H1 (cell line): ENCODE data around the gene CSTF3. TPM values are rescaled to one million over a fixed set of nuclear protein-coding genes. Genes with fewer than 3 reads are reported as not detected.
A peak's percentile ranks its signal among the peaks of the same experiment; 100 is the strongest.

ENCODE experiments used
- CTCF ChIA-PET: fragments of 300-600 bp; sonication (Branson Sonifier 250); formaldehyde crosslinking; loops from one replicate; lab custom pipeline; 2021; ENCODE audit not compliant: partially characterized antibody; lab: Charles Lee
- POLR2A ChIA-PET: fragments of 300-600 bp; sonication (Branson Sonifier 250); formaldehyde crosslinking; loops from one replicate; lab custom pipeline; 2021; ENCODE audit warnings: inconsistent platforms; ENCODE audit not compliant: partially characterized antibody; lab: Charles Lee
- DNase-seq, 2 experiments: peaks; one replicate each; pipeline versions ENCODE4 v3.0.0 to v3.0.0-alpha.2; 2010 to 2022; ENCODE audit warnings: low spot score in 2 of 2, low read depth in 1 of 2, mixed read lengths in 1 of 2
- FAIRE-seq: peaks from 2 replicates; lab custom pipeline; 2011; peaks lifted over from hg19 to GRCh38; lab: Jason Lieb, UNC
- H2AFZ ChIP-seq: 2 replicates; pipeline ENCODE4 v1.8.1; 2012; ENCODE audit warnings: low read length, inconsistent platforms
- H2AK5ac ChIP-seq: 2 replicates; pipeline ENCODE4 v1.6.1; 2013; ENCODE audit warnings: low read depth, low read length
- H2BK120ac ChIP-seq: replicated peaks from 2 replicates; pipeline ENCODE3; 2013; ENCODE audit warnings: low read depth, low read length, inconsistent platforms
- H2BK12ac ChIP-seq: 2 replicates; pipeline ENCODE4 v1.6.1; 2013; ENCODE audit warnings: low read depth, low read length
- H2BK15ac ChIP-seq: 2 replicates; pipeline ENCODE4 v1.6.1; 2013; ENCODE audit warnings: low read length
- H2BK20ac ChIP-seq: 2 replicates; pipeline ENCODE4 v1.6.1; 2013; ENCODE audit warnings: low read length
- H2BK5ac ChIP-seq: 2 replicates; pipeline ENCODE4 v1.6.1; 2013; ENCODE audit warnings: low read depth, low read length
- H3K14ac ChIP-seq: 2 replicates; pipeline ENCODE4 v1.6.1; 2013; ENCODE audit warnings: inconsistent platforms; ENCODE audit not compliant: insufficient read length
- H3K18ac ChIP-seq: 2 replicates; pipeline ENCODE4 v1.6.1; 2013; ENCODE audit warnings: low read length; ENCODE audit errors: extremely low read depth
- H3K23ac ChIP-seq: 2 replicates; pipeline ENCODE4 v1.6.1; 2013; ENCODE audit warnings: inconsistent platforms; ENCODE audit not compliant: insufficient read length
- H3K23me2 ChIP-seq: 2 replicates; pipeline ENCODE4 v1.6.1; 2013; ENCODE audit warnings: low read depth, low read length
- H3K27ac ChIP-seq: 2 replicates; pipeline ENCODE4 v1.6.1; 2011; ENCODE audit warnings: low read depth, low read length, inconsistent platforms
- H3K27me3 ChIP-seq, 4 experiments: replicated peaks in 1 of 4; 1 replicate in 1 of 4; 2 replicates in 3 of 4; pipeline versions ENCODE4 v1.6.1 to v1.8.1; 2011 to 2013; ENCODE audit warnings: low read length in 3 of 4, mild to moderate bottlenecking in 3 of 4, inconsistent platforms in 2 of 4, mixed read lengths in 2 of 4, moderate library complexity in 1 of 4; ENCODE audit not compliant: control insufficient read depth in 3 of 4, insufficient read depth in 3 of 4; ENCODE audit errors: extremely low read depth in 1 of 4
- H3K36me3 ChIP-seq, 4 experiments: 2 replicates each; pipeline versions ENCODE4 v1.6.1 to v1.8.1; 2011 to 2013; ENCODE audit warnings: mild to moderate bottlenecking in 4 of 4, low read length in 3 of 4, moderate library complexity in 2 of 4, control low read depth in 1 of 4, inconsistent platforms in 1 of 4; ENCODE audit not compliant: insufficient read depth in 4 of 4, control insufficient read depth in 2 of 4
- H3K4ac ChIP-seq: replicated peaks from 2 replicates; pipeline ENCODE3; 2013; ENCODE audit warnings: low read length, low read depth, mixed read lengths, inconsistent platforms; ENCODE audit not compliant: insufficient read length
- H3K4me1 ChIP-seq, 4 experiments: replicated peaks in 1 of 4; 1 replicate in 1 of 4; 2 replicates in 3 of 4; pipeline versions ENCODE4 v1.6.1 to v1.8.1; 2011 to 2013; ENCODE audit warnings: low read length in 3 of 4, inconsistent platforms in 2 of 4, mixed read lengths in 1 of 4; ENCODE audit not compliant: insufficient read depth in 4 of 4, control insufficient read depth in 3 of 4
- H3K4me2 ChIP-seq, 2 experiments: 2 replicates each; pipeline versions ENCODE4 v1.6.1 to v1.8.1; 2011 to 2013; ENCODE audit warnings: low read depth in 2 of 2, low read length in 2 of 2, control low read depth in 1 of 2, inconsistent platforms in 1 of 2, mild to moderate bottlenecking in 1 of 2; ENCODE audit not compliant: insufficient read depth in 1 of 2
- H3K4me3 ChIP-seq, 4 experiments: fragments of 200-600, 300-600 bp in 1 of 4; sonication (generic), shearing (Covaris generic), sonication (Bioruptor Twin) in 1 of 4; 2 replicates each; pipeline versions ENCODE4 v1.5.1 to v1.8.1; 2011 to 2016; ENCODE audit warnings: low read length in 4 of 4, low read depth in 3 of 4, control low read depth in 2 of 4, inconsistent platforms in 2 of 4, mild to moderate bottlenecking in 2 of 4, mixed read lengths in 1 of 4, moderate library complexity in 1 of 4; ENCODE audit not compliant: insufficient read depth in 2 of 4; ENCODE audit errors: extremely low read depth in 1 of 4
- H3K56ac ChIP-seq: replicated peaks from 2 replicates; pipeline ENCODE3; 2013; ENCODE audit warnings: low read depth, mild to moderate bottlenecking, mixed read lengths, low read length, inconsistent platforms; ENCODE audit not compliant: insufficient read length
- H3K79me1 ChIP-seq: 2 replicates; pipeline ENCODE4 v1.6.1; 2013; ENCODE audit warnings: low read depth, low read length, control low read depth
- H3K79me2 ChIP-seq, 2 experiments: 2 replicates each; pipeline versions ENCODE4 v1.6.1 to v1.8.1; 2012 to 2013; ENCODE audit warnings: low read length in 2 of 2, mild to moderate bottlenecking in 2 of 2, inconsistent platforms in 1 of 2; ENCODE audit not compliant: insufficient read depth in 2 of 2, control insufficient read depth in 1 of 2
- H3K9ac ChIP-seq, 4 experiments: replicated peaks in 1 of 4; 1 replicate in 1 of 4; 2 replicates in 3 of 4; pipeline versions ENCODE4 v1.6.1 to v1.8.1; 2011 to 2013; ENCODE audit warnings: low read depth in 3 of 4, low read length in 3 of 4, control low read depth in 2 of 4, mild to moderate bottlenecking in 2 of 4, moderate library complexity in 2 of 4, inconsistent platforms in 1 of 4; ENCODE audit errors: extremely low read depth in 1 of 4
- H3K9me3 ChIP-seq, 2 experiments: 2 replicates each; pipeline versions ENCODE4 v1.6.1 to v1.8.1; 2012 to 2013; ENCODE audit warnings: mild to moderate bottlenecking in 2 of 2, moderate library complexity in 2 of 2, control low read depth in 1 of 2, inconsistent platforms in 1 of 2, low read depth in 1 of 2, low read length in 1 of 2, mixed read lengths in 1 of 2; ENCODE audit not compliant: insufficient read depth in 2 of 2
- H4K20me1 ChIP-seq, 2 experiments: replicated peaks in 1 of 2; 2 replicates each; pipeline versions ENCODE3 to v1.8.1; 2011 to 2013; ENCODE audit warnings: inconsistent platforms in 2 of 2, low read length in 2 of 2, mild to moderate bottlenecking in 1 of 2; ENCODE audit not compliant: insufficient read depth in 2 of 2, control insufficient read depth in 1 of 2
- H4K5ac ChIP-seq: 2 replicates; pipeline ENCODE4 v1.6.1; 2013; ENCODE audit warnings: low read length, low read depth, mixed read lengths, inconsistent platforms; ENCODE audit not compliant: insufficient read length
- H4K8ac ChIP-seq: 2 replicates; pipeline ENCODE4 v1.8.0; 2013; ENCODE audit warnings: mild to moderate bottlenecking, moderate library complexity, low read length, inconsistent platforms; ENCODE audit not compliant: insufficient read depth; ENCODE audit errors: extremely low read depth
- H4K91ac ChIP-seq: replicated peaks from 2 replicates; pipeline ENCODE3; 2013; ENCODE audit warnings: low read length, mixed read lengths, inconsistent platforms; ENCODE audit not compliant: insufficient read length
- CTBP2 ChIP-seq: IDR thresholded peaks from 2 replicates; pipeline ENCODE4 v1.7.0; 2011; ENCODE audit warnings: borderline replicate concordance, mild to moderate bottlenecking, moderate library complexity, mixed read lengths, low read length; ENCODE audit not compliant: insufficient read depth, insufficient read length
- HDAC6 ChIP-seq: IDR thresholded peaks from one replicate; pipeline ENCODE4 v1.7.1; 2012; ENCODE audit warnings: low read depth, mild to moderate bottlenecking, inconsistent platforms, low read length, moderate library complexity
- NANOG ChIP-seq: IDR thresholded peaks from 2 replicates; pipeline ENCODE4 v1.6.1; 2011; ENCODE audit warnings: low read length, low read depth, mild to moderate bottlenecking, inconsistent platforms; ENCODE audit not compliant: insufficient read depth, poor library complexity, severe bottlenecking
- RFX5 ChIP-seq: IDR thresholded peaks from 2 replicates; pipeline ENCODE4 v1.6.1; 2011; ENCODE audit warnings: low read depth, low read length, improper control_type of control experiment, borderline replicate concordance
- WGBS, 2 experiments: shearing (Covaris generic) in 1 of 2; methylation state at CpG; one replicate each; pipeline versions ENCODE4 v1.1.6 to v1.1.7; 2013 to 2015; ENCODE audit warnings: low lambda C conversion rate in 2 of 2, mixed read lengths in 2 of 2, inconsistent platforms in 1 of 2, low coverage in 1 of 2, missing lambda C conversion rate in 1 of 2; ENCODE audit not compliant: insufficient replicate concordance in 2 of 2, insufficient coverage in 1 of 2, insufficient read length in 1 of 2; ENCODE audit errors: extremely low coverage in 1 of 2, missing lambda C conversion rate in 1 of 2; 5-methylcytosine and 5-hydroxymethylcytosine counted together
- polyA plus RNA-seq, 7 experiments: library from polyadenylated mRNA; depleted of rRNA in 3 of 7; stranded (reverse) in 5 of 7; unstranded in 2 of 7; fragments of >200 nt in 5 of 7; fragments of 200-250 nt in 2 of 7; gene quantifications; 1 replicate in 5 of 7; 2 replicates in 1 of 7; 4 replicates in 1 of 7; pipeline versions ENCODE4 v1.2.1 to v1.2.3, GENCODE V29; 2011 to 2013; ENCODE audit warnings: missing spikeins in 2 of 7, mixed read lengths in 2 of 7
- total RNA-seq: library from RNA; stranded (reverse); fragmentation: NEBNext Ultra II Directional; extraction: Animal tissue kit (Norgen Biotek cat#: 25700); gene quantifications from 2 replicates; pipeline ENCODE4 v1.2.1, GENCODE V29; 2021

CSTF3 gene
- total and polyA plus RNA-seq, 2 of the 8 experiments (the other 6 are each of a cell fraction or from before 2014, with no cell fraction given): 22.3 to 54.7 TPM

- CTCF ChIA-PET: no interaction called here
- H3K23me2 ChIP-seq: no peaks in the 10 kb centered on the region
- no peak overlapping the region for H4K8ac ChIP-seq
- peak overlapping the region in 1 of 2 experiments; percentile 45; a peak in 2 of 4 replicates for H3K4me2 ChIP-seq
- H3K79me1 ChIP-seq: no peaks in the 10 kb centered on the region
- H3K23ac ChIP-seq: no peak overlapping the region
- H4K5ac ChIP-seq: peak overlapping the region; percentile 5
- no peak overlapping the region for H2AK5ac ChIP-seq
- H4K20me1 ChIP-seq: no peaks in the 10 kb centered on the region
- FAIRE-seq (no peak), DNase-seq (no peak)
- H2BK15ac ChIP-seq: no peak overlapping the region
- H4K91ac ChIP-seq: no peak overlapping the region
- 0 out of 2 replicates have a peak overlapping the region, but pooled peaks have one; percentile 28 for H2BK5ac ChIP-seq
- H3K4me1 ChIP-seq: peaks cover 0 to 17% (median 3%) of the 10 kb centered on the region in 4 experiments; a peak in 5 of 7 replicates
- no peak overlapping the region for H2AFZ ChIP-seq
- POLR2A ChIA-PET: interaction anchor here (0.6 to 4.4 kb wide), 6 partner anchors 9 to 28 kb away, joined by 3 to 34 read pairs (median 6); partner anchors contain the start of gene CSTF3
- no peak overlapping the region for H2BK120ac ChIP-seq
- WGBS, 2 experiments: 58% methylated on average over 3 of the region's 3 CpGs; no CpG with 5 or more reads in 1 of the 2 experiments
- H3K4me3 ChIP-seq: no peak overlapping the region; a peak in 1 of 8 replicates
- H3K14ac ChIP-seq: no peak overlapping the region
- no peak overlapping the region for H3K18ac ChIP-seq
- no peak overlapping the region for H3K27ac ChIP-seq
- H3K36me3 ChIP-seq: peaks cover 0 to 21% (median 0%) of the 10 kb centered on the region in 4 experiments; a peak in 1 of 8 replicates
- TF ChIP-seq NANOG (no peak), RFX5 (no peak), CTBP2 (no peak), HDAC6 (no peak)
- TF ChIP-seq, all 59 proteins: peak for 0
- H3K9me3 ChIP-seq: no peaks in the 10 kb centered on the region; a peak in 1 of 4 replicates
- H3K4ac ChIP-seq: no peak overlapping the region
- H3K9ac ChIP-seq: no peak overlapping the region
- H3K79me2 ChIP-seq: no peaks in the 10 kb centered on the region
- no peak overlapping the region for H3K56ac ChIP-seq
- H2BK12ac ChIP-seq: no peak overlapping the region
- no peak overlapping the region for H2BK20ac ChIP-seq
- no peaks in the 10 kb centered on the region for H3K27me3 ChIP-seq
These were observed 27.5 kb downstream of the CSTF3 start for GRCh38 chr11:33133761-33134160.
